Activated CD8-positive, alpha-beta T cell treated with anti-CD3 and anti-CD28 coated beads for 36 hours (primary cell): ENCODE data around the gene YRDC. TPM values are rescaled to one million over a fixed set of nuclear protein-coding genes. Genes with fewer than 3 reads are reported as not detected.

ENCODE experiments used
- ATAC-seq: fragments of 200-7000 bp; cut with Tn5 transposase; one replicate; pipeline ENCODE4 v1.10.0; 2021; ENCODE audit warnings: mild to moderate bottlenecking, moderate library complexity
- CTCF ChIA-PET: fragments of 350-600 bp; sonication (Branson Sonifier 250); formaldehyde crosslinking; loops from one replicate; lab custom pipeline; 2021; ENCODE audit warnings: antibody characterized with exemption; lab: Charles Lee
- POLR2A ChIA-PET: fragments of 350-600 bp; sonication (Branson Sonifier 250); formaldehyde crosslinking; loops from one replicate; lab custom pipeline; 2021; ENCODE audit warnings: antibody characterized with exemption; lab: Charles Lee
- DNase-seq: peaks from one replicate; pipeline ENCODE4 v3.0.0-alpha.2; 2020
- H3K27ac Mint-ChIP-seq: one replicate; pipeline ENCODE4 v1.8.0; 2021; ENCODE audit warnings: mild to moderate bottlenecking, mixed read lengths
- H3K27me3 Mint-ChIP-seq: one replicate; pipeline ENCODE4 v1.8.0; 2021; ENCODE audit warnings: mixed read lengths
- H3K36me3 Mint-ChIP-seq: one replicate; pipeline ENCODE4 v1.8.0; 2021; ENCODE audit warnings: low read depth, mixed read lengths
- H3K4me1 Mint-ChIP-seq: one replicate; pipeline ENCODE4 v1.8.0; 2021; ENCODE audit warnings: low read depth, mixed read lengths
- H3K4me3 Mint-ChIP-seq: one replicate; pipeline ENCODE4 v1.8.0; 2021; ENCODE audit warnings: mild to moderate bottlenecking, moderate library complexity, mixed read lengths
- H3K9me3 Mint-ChIP-seq: one replicate; pipeline ENCODE4 v1.8.0; 2021; ENCODE audit warnings: mixed read lengths
- intact Hi-C: fragments of 100-400 bp; cut with micrococcal nuclease; formaldehyde crosslinking; loops from one replicate; pipeline ENCODE4 v1.10.0; 2022
- total RNA-seq, 2 experiments: library from RNA; stranded (reverse); gene quantifications; one replicate each; pipeline ENCODE4 v1.2.3, GENCODE V29; 2021
- TF ChIP-seq, protein P1 (sequence below): fragments of 200-600 bp; IDR thresholded peaks from one replicate; pipeline ENCODE4 v1.8.0; 2022; ENCODE audit warnings: antibody characterized with exemption, mild to moderate bottlenecking

Gene YRDC
- total RNA-seq, 2 experiments from 2014 or later: 36.2 to 37.1 TPM

DNA sequence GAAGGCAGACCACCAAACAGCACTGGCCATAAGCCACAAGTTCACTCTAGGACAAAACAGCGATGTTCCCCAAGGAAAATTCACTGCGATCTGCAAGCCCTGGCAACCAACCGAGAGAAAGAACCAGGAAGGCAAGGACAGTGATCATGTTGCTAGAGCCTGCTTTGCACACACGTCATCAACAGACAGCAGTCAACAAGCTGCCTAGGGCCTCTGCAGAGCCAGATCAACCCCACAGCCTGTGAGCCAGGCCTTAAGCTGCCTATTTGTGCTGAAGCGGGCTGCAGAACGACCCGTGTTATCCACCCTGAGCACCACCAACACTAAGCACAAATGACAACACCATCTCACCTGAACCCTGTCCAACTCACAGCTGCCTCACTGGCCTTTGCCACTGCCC is 6.2 kb upstream of the YRDC start:
- Mint-ChIP-seq H3K36me3 (peaks cover 9% of the 10 kb centered on the region), H3K27ac (no peak overlapping the region), H3K4me3 (no peak overlapping the region), H3K27me3 (no peaks in the 10 kb centered on the region), H3K9me3 (no peaks in the 10 kb centered on the region), H3K4me1 (peaks cover 11% of the 10 kb centered on the region)
- ChIA-PET CTCF (no interaction called here), POLR2A (interaction anchor here (0.7 to 1.1 kb wide), 2 partner anchors 22 to 39 kb away, joined by 3 read pairs; no protein-coding TSS in a partner anchor)
- ATAC-seq (no peak), DNase-seq (no peak)
- intact Hi-C loops: loop anchor here (5.0 kb wide), 1 partner anchor 43 kb away; the partner anchor contains the start of gene MTF1
- TF ChIP-seq, protein P1, sequence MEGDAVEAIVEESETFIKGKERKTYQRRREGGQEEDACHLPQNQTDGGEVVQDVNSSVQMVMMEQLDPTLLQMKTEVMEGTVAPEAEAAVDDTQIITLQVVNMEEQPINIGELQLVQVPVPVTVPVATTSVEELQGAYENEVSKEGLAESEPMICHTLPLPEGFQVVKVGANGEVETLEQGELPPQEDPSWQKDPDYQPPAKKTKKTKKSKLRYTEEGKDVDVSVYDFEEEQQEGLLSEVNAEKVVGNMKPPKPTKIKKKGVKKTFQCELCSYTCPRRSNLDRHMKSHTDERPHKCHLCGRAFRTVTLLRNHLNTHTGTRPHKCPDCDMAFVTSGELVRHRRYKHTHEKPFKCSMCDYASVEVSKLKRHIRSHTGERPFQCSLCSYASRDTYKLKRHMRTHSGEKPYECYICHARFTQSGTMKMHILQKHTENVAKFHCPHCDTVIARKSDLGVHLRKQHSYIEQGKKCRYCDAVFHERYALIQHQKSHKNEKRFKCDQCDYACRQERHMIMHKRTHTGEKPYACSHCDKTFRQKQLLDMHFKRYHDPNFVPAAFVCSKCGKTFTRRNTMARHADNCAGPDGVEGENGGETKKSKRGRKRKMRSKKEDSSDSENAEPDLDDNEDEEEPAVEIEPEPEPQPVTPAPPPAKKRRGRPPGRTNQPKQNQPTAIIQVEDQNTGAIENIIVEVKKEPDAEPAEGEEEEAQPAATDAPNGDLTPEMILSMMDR: no peak

DNA sequence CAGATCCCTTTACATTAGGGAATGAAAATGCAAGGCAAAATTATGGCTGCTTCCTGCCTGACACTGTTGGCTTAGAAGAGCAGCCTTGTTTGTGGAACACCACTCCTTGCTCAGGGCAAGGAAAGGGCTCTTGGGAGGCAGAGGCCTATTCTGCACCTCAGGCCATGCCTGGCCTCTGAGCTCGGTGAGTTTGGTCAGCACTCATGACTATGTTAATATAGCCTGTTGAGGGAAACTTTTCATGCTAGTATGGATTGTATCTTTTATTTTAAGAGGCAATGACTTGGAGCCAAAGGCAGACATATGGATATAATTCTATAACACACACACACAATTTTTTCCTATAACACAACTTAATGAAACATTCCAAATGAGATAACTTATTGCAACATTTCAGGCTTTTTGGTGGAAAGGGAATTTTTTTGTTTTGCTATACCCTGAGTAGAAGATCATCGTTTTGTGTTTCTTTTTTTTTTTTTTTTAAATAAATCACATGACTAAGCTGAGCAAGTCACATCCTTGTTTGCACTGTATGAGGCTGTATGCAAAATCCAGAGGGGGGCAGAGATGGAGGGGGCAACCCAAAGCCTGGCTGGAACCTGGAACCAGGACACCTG is 5.6 kb upstream of the YRDC start:
- Mint-ChIP-seq H3K36me3 (peaks cover 9% of the 10 kb centered on the region), H3K9me3 (no peaks in the 10 kb centered on the region), H3K4me1 (peaks cover 15% of the 10 kb centered on the region), H3K27ac (no peak overlapping the region), H3K4me3 (no peak overlapping the region), H3K27me3 (no peaks in the 10 kb centered on the region)
- no peak for ATAC-seq
- DNase-seq: no peak
- CTCF ChIA-PET: no interaction called here
- POLR2A ChIA-PET: no interaction called here
- TF ChIP-seq, protein P1: no peak
- intact Hi-C loops: loop anchor here (5.0 kb wide), 1 partner anchor 44 kb away; the partner anchor contains the start of gene MTF1

DNA sequence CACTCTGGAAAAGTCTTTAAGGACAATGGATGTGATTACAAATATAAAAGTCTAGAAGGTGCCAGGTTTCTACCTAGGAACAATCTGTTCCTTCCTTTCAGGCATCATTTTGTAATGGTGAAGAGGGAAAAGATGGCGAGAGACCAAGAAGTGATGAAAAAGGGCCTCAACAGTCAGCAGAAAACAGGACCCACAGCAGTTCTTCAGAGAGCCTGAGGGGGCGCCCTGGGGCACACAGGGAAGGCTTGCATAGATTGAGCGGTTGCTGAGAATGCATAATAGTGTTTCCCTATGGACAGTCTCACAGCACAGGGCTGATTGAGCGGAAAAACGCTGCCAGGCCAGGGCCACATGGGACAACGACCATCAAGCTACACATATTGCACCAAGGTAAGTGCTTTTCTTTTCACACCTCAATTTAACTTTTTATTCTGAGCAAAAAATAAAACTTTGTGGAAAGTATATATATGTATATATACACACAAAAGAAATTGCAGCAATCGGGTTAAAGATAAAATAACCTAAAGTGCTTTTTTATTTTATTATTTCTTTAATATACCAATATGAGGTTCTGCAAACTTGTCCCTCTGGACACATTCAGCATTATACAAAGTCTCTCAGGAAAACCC is 3.1 kb upstream of the YRDC start:
- no peak overlapping the region for H3K4me3 Mint-ChIP-seq
- POLR2A ChIA-PET: no interaction called here

DNA sequence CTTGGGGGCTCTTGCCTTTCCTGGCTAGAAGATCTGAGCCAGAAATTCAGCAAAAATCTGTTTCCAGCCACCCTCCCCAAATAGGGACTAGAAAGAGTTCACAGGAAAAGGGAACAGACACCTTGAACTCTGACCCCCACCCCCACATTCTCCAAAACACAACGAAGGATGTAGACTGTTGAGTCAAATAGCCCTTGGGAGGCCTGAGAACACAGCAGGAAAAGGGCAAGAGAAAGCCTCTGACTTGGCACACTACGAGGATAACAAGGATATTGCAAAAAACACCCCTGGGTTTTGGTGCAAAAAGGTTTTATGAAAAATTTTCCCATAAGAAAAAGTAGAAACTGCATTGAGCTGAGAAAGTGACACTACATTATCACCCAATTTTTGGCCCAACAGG is 1.9 kb upstream of the YRDC start:
- Mint-ChIP-seq H3K36me3 (peaks cover 25% of the 10 kb centered on the region), H3K27me3 (no peaks in the 10 kb centered on the region), H3K4me1 (peaks cover 31% of the 10 kb centered on the region), H3K27ac (no peak overlapping the region), H3K4me3 (no peak overlapping the region), H3K9me3 (no peaks in the 10 kb centered on the region)
- ATAC-seq: no peak
- DNase-seq: no peak
- ChIA-PET CTCF (no interaction called here), POLR2A (no interaction called here)
- intact Hi-C loops: loop anchor here (5.0 kb wide), 1 partner anchor 47 kb away; the partner anchor contains the start of gene MTF1
- TF ChIP-seq, protein P1: no peak

More for the DNA sequence above, 3.1 kb upstream of the YRDC start:
- H3K27ac Mint-ChIP-seq: no peak overlapping the region
- TF ChIP-seq, protein P1: peak; percentile 92
- peaks cover 19% of the 10 kb centered on the region for H3K36me3 Mint-ChIP-seq
- DNase-seq (peak; percentile 74), ATAC-seq (peak; percentile 57)
- H3K27me3 Mint-ChIP-seq: no peaks in the 10 kb centered on the region
- CTCF ChIA-PET: interaction anchor here (0.6 to 2.3 kb wide), 6 partner anchors 11 to 61 kb away, joined by 3 to 19 read pairs (median 4); partner anchors contain the start of gene MTF1
- H3K9me3 Mint-ChIP-seq: no peaks in the 10 kb centered on the region
- peaks cover 23% of the 10 kb centered on the region for H3K4me1 Mint-ChIP-seq
- intact Hi-C loops: loop anchor here (5.0 kb wide), 1 partner anchor 46 kb away; the partner anchor contains the start of gene MTF1
